Activated CD8-positive, alpha-beta memory T cell treated with anti-CD3 and anti-CD28 coated beads, Interleukin-2, amount 50 U/mL, for 4 hours (primary cell): Measurements from ENCODE around the gene KAZN.
"Not testable (repeated sequence)": the region's sequence is repeated elsewhere in the genome, so short reads cannot be mapped to it uniquely, and the experiment has no call there.

Experiments used
- DNase-seq: peaks from one replicate; pipeline ENCODE4 v3.0.0-alpha.2; 2020

Gene KAZN

GRCh38 chr1:14963791-14964710, 365.6 kb downstream of the KAZN start:
- not testable (repeated sequence) for DNase-seq

GRCh38 chr1:14964711-14965055, 366.2 kb downstream of the KAZN start:
- no peak for DNase-seq

DNA sequence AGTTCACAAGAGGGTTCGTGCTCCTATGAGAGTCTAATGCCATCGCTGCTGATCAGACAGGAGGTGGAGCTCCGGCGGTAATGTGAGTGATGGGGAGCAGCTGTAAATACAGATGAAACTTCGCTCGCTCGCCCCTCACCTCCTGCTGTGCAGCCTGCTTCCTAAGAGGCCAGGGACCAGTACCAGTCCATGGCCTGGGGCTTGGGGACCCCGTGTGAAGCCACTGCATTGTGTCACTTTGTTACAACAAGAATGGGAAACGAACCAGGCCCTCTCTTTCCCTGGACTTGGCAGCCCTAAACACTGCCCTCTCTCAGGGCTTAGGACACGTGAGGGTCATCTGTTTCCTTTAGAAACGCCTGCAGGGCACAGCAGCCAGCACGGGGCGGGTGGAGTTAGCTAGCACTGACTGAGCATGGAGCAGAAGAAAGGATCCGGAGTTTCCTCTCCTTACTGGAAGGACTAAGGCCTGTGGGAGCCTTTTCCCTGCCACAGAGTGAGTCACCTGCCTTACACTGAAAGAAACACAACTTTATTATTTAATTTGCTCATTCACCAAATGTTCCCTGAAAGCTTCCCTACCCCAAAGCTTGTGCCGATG, 369.9 kb downstream of the KAZN start:
- no peak for DNase-seq

DNA sequence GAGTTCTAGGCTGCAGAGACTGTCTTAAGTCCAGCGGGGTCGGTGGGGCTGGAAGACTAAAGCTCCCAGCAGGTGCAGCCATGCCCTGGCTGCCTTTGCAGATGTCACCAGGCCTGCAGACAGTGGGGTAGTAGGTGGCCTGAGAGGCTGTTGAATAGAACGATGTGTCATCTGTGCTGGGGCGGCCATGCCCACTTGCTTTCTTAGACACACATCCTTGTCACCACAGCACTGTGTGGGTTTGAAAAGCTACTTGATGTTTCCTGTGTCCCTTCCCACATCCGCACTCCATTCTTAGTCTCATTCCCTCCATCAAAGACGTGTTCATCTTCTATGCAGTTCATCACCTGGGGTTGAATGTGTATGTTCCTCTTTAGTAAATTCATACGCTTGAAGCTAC, 370.5 kb downstream of the KAZN start:
- no peak for DNase-seq

DNA sequence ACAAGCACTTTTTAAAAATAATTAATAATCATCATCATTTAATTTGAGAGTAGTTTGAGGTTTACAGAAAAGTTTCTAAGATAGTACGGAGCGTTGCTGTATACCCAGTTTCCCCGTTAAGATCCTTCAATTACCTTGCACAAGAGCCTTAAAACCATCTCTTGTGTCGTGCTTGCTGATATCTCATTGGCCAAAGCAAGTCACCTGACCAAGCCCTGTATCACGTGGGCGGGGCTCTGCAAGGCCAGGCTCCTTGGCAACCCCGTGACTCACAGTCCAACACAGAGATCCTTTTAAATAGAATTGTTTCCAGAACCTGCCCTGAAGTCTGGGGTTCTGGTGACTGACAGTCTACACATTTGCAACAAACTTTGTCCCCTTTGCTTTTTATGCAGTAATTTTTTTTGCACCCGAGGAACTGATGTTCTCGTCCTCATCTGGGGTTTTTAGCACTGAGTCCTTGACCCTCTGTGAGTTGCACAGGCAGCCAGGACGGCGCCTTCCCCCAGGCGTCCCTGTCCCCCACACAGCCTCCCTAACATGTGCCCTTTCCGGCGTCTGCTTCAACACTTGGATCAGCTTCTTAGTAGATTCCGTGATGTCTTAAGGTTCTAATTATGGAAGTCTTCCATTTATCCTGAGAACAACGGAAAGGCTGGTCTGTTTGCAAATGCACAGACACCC, 371.8 kb downstream of the KAZN start:
- no peak for DNase-seq

- no peak for DNase-seq
Observed at GRCh38 chr1:14970799-14971141, 372.3 kb downstream of the KAZN start.

DNA sequence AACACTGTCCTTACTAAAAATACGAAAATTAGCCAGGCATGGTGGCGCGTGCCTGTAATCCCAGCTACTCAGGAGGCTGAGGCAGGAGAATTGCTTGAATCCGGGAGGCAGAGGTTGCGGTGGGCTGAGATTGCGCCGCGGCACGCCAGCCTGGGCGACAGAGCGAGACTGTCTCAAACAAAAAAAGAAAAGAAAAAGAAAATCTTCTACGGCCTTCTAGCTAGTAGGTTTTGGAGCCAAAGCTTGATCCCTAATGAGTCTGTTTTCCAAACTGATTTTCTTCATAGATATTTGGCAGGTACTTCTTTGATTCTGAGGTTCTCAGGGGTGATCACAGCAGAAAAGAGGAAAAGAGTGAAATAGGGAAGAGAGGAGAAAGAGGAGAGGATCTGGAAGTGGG, 372.7 kb downstream of the KAZN start:
- DNase-seq, result no peak

DNA sequence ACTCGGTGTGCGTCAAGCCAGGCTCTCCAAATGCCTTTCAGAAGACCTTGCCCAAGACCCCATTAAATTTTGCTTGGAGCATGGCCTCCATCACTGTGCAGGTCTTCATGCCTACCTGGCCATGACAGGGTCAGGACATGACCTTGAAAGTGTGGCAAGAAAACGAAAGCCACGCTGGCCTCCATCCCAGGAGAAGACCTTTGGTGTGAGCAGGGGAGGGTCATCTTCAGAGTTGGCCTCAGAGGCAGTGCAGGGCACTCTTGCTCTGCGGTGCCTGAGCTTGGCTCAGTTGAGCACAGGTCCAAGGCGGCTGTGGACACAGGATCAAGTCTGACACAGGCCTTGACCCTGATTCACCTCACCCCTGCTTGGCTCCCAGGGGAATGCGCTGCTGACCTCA, 373.6 kb downstream of the KAZN start:
- DNase-seq, result no peak

DNA sequence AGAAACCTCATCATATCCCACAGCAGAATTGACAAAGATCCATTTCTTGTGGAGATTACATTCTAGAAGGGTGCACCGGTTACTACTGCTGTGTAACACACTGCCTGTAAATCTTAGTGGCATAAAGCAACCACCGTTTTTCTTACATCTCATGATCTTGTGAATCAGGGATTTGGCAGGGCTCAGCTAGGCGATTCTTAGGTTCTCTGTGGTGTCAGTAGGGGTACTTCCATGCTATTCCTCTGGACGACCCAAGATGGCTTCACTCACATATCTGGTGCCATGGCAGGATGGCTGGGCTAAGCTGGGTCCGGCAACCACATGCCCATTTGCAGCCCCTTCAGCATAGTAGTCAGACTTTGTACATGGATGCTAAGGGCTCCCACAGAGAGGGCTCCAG, 375.3 kb downstream of the KAZN start:
- DNase-seq, result no peak

- no peak for DNase-seq
Observed at GRCh38 chr1:14974361-14974760, 375.9 kb downstream of the KAZN start.

GRCh38 chr1:14975119-14975518, 376.6 kb downstream of the KAZN start:
- DNase-seq, result no peak

DNA sequence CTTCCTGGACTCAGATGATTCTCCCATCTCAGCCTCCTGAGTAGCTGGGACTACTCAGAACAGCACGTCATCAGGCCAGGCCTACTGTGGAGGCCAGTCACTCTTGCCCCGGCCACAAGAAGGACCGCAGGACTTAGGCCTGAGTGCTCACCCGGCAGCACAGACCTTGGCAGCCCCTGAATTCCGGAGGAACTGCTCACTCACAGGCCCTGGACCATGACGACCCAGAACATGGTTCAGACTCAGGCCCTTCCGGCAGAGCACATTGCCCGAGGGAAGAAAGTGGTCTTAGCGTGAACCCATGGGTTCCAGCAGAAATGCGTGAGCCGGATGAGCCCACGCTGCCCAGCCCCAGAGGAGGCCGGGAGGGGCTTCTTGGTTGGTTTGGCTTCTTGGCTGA, 377.8 kb downstream of the KAZN start:
- DNase-seq, result no peak

DNA sequence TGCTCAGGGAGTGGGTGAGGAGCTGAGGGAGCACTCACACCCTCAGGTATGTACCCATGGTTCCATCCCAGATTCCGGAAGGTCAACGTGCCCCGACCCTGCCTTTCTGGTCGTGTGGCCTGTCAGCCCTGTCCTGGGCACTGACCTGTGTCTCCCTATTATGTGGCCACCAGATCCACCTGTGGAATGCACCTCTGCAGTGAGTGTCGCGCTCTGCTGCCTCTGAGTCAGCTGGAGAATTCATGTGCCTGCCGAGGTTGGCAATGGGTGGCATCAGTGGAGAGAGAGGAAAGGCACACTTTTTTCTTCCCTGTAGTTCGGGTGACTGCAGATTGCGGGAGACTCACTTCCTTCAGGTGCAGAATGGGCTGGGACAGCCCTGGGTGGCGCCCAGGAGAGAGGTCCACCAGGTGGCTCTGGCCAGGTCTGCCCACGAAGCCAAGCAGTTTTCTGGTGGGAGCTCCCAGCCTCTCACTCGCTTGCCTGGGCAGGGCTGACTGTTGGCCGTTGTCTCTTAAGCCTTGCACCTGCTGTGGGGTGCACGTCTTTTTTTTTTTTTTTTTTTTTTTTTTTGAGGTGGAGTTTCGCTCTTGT, 378.9 kb downstream of the KAZN start:
- DNase-seq, result no peak

DNA sequence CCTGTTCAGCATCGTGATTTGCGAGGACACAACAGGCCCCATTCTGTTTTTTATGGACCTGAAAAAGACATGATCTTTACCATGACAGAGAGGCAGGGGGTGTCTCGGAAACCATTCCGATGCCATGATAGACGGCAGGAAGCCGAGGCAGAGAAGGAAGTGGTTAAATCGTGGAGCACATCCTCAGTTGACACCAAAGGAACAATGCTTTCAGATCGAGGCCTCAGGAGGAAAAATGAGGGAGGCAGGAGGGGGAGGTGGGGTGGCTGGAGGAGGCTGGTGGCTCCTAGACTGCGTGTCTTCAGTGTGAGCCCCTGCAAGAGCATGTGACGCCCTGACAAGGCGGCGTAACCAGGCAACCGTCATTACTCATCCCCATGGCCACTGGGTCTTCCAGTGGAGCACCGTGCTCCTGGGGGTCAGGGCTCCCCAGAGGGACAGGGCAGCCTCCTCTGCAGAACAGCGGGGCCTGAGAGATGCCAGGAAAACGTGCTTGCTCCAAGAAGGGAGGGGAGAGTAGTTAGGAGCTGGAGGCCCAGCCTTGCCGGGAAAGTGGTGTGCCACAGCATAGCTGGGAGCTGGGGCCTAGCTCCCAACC, 382.2 kb downstream of the KAZN start:
- no peak for DNase-seq

- no peak for DNase-seq
Observed at GRCh38 chr1:14982029-14982428, 383.5 kb downstream of the KAZN start.

- DNase-seq, result no peak
Observed at GRCh38 chr1:14983277-14983676, 384.8 kb downstream of the KAZN start.

- no peak for DNase-seq
Observed at GRCh38 chr1:14986168-14986567, 387.7 kb downstream of the KAZN start.

DNA sequence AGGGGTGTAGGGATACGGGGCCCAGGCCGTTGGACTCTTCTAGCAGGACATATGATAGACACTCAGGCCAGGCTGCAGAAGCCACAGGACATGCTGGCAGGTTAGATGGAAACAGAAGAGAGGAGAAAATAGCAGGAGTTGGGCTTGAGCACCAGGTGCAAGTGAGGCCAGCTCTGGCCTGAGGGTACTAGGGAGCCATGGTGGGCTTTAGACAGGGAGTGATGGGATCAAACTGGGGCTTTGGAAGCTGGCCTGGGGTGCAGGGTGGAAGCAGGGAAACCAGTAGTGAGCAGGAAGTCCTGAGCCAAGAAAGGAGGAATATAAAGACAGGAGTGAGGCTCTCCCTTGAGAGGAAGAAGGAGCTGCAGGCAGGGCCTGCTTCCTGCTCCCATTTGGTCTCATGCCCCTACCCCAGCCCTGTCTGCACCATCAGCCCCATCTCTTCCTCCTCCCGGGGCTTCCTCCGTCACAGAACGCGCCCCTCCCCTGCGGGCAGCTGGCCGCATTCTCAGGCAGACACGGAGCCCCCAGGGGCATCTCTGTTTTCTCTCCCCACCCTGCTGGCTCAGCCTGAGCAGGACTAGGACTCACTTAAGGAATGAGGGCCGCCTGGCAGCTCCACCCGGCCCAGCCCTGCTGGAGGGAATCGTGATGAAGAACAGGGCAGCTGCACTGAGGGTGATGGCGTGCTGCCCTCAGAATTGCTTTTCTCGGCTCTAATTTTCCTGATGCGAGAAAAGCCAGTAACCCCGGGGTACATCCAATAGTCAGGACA, 389.5 kb downstream of the KAZN start:
- no peak for DNase-seq

DNA sequence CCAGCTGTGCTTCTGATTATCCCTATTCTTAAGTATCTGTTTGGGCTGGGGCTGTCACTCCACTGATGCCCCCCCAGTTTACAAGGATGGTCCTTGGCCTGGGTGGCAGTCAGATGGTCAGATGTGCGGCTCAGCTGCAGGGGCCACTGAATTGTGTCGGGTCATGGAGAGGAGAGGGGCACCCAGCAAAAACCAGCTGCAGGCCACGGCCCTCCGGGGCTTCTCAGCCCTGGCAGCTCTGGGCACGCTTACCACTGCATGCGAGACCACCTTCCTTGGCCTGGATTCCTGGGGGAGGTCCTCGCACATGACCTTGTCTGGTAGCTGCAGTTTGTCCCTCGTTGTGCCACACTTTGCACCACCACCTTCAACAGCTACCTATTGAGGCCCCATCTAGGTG, 390.2 kb downstream of the KAZN start:
- no peak for DNase-seq

GRCh38 chr1:14989931-14990728, 391.6 kb downstream of the KAZN start:
- no peak for DNase-seq

DNA sequence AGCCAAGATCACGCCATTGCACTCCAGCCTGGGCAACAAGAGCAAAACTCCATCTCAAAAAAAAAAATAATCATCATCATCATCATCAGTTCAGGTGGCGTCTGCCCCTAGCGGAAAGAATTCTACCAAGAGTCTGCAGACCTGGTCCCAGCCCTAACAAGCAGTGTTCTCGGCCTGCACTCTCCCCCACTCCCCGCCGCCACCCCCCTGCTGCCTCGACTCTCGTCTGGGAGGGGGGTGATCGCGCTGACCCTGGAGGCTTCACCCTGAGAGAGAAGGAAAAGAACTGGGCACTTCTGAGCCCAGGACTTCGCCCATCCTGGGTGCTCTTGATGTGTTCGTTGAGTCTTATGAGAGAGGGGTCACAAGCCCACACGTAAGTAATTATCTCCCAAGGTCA, 394.9 kb downstream of the KAZN start:
- no peak for DNase-seq

DNA sequence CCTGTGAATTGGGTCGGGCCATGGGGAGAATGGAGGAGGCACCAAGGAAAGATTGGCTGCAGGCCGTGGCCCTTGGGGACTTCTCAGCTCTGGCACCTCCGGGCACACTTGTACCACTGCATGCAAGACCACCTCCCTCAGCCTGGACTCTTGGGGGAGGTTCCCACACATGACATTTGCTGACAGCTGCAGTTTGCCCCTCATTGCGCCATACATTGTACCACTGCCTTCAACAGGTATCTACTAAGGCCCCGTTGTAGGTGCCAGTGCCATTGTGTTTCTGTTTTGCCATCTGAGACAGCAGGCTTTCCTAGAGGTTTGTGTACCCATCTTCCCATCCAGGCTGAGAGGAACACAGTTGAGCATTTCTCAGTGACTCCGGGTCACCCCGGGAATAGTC, 395.7 kb downstream of the KAZN start:
- no peak for DNase-seq
